GM19372 (cell line): ENCODE data around the gene KRT83.
"Not testable (repeated sequence)": the region's sequence is repeated elsewhere in the genome, so short reads cannot be mapped to it uniquely, and the experiment has no call there.

Experiments used
- ATAC-seq: cut with Tn5 transposase; IDR thresholded peaks from one replicate; pipeline ENCODE4 v1.9.1; 2021; ENCODE audit warnings: mild to moderate bottlenecking, low read depth, moderate library complexity; ENCODE audit not compliant: unreplicated experiment

KRT83 gene

GRCh38 chr12:52334185-52334584, 13.0 kb upstream of the KRT83 start:
- no peak for ATAC-seq

- ATAC-seq, result no peak
Measured at GRCh38 chr12:52333321-52333720, 12.1 kb upstream of the KRT83 start.

- no peak for ATAC-seq
Measured at GRCh38 chr12:52332381-52332780, 11.2 kb upstream of the KRT83 start.

GRCh38 chr12:52331833-52332232, 10.6 kb upstream of the KRT83 start:
- ATAC-seq, result no peak

- no peak for ATAC-seq
Measured at GRCh38 chr12:52331039-52331438, 9.8 kb upstream of the KRT83 start.

- no peak for ATAC-seq
Measured at GRCh38 chr12:52327830-52328500, 6.8 kb upstream of the KRT83 start.

GRCh38 chr12:52327052-52327829, 6.0 kb upstream of the KRT83 start:
- no peak for ATAC-seq

GRCh38 chr12:52324153-52324444, 2.9 kb upstream of the KRT83 start:
- no peak for ATAC-seq

- no peak for ATAC-seq
Measured at GRCh38 chr12:52323416-52324152, 2.4 kb upstream of the KRT83 start.

GRCh38 chr12:52323001-52323400, 1.8 kb upstream of the KRT83 start:
- ATAC-seq, result no peak

GRCh38 chr12:52322069-52322468, 871 bp upstream of the KRT83 start:
- ATAC-seq, result no peak

GRCh38 chr12:52321418-52321817, 220 bp upstream of the KRT83 start:
- no peak for ATAC-seq

GRCh38 chr12:52319097-52319496, 2.1 kb downstream of the KRT83 start:
- no peak for ATAC-seq

- no peak for ATAC-seq
Measured at GRCh38 chr12:52318241-52318990, 2.8 kb downstream of the KRT83 start.

GRCh38 chr12:52317468-52318052, 3.6 kb downstream of the KRT83 start:
- no peak for ATAC-seq

- ATAC-seq, result no peak
Measured at GRCh38 chr12:52316701-52317100, 4.5 kb downstream of the KRT83 start.

- no peak for ATAC-seq
Measured at GRCh38 chr12:52316290-52316689, 4.9 kb downstream of the KRT83 start.

- ATAC-seq, result not testable (repeated sequence)
Measured at GRCh38 chr12:52315721-52316120, 5.5 kb downstream of the KRT83 start.

GRCh38 chr12:52314511-52314910, 6.7 kb downstream of the KRT83 start:
- no peak for ATAC-seq

- ATAC-seq, result no peak
Measured at GRCh38 chr12:52313926-52314325, 7.3 kb downstream of the KRT83 start.

- ATAC-seq, result no peak
Measured at GRCh38 chr12:52313461-52313860, 7.7 kb downstream of the KRT83 start.
